Amygdala (tissue), 56 donors: ENCODE results near the gene TEX12.
A peak's percentile ranks its signal among the peaks of the same experiment; 100 is the strongest.
"Not testable (repeated sequence)": the region's sequence is repeated elsewhere in the genome, so short reads cannot be mapped to it uniquely, and the experiment has no call there.

Experiments
- DNase-seq, 56 donors: peaks; one replicate each; lab custom pipeline; 2025; lab: John Stamatoyannopoulos, UW

The TEX12 gene

DNA sequence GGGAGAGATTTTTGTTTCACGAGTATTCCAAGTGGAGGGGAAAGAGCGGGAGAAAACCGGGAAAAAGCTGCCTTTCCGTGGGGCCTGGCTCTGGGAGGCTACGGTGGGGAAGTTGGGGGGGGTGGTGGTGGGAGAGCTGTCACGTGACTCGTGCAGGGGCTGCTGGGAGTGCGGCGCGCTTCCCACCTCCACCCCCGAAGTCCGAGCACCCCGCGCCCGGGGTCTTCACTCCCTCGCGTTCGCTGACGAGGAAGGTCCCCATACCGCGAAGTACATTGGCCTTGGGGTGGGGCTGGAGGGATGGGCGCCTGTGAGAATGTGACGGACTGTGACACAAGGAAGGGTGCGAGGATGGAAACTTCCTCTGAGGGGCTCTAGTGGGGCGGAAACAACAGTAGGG is at the start of gene TEX12:
Gene TEX12, plus strand, starts transcription at position 228 of the 400 bp plus-strand sequence. CDS start 1,897 bp downstream, outside the sequence.
- no peak for DNase-seq

- no peak for DNase-seq
Observed at GRCh38 chr11:112118176-112118575, 49.0 kb upstream of the TEX12 start.

DNA sequence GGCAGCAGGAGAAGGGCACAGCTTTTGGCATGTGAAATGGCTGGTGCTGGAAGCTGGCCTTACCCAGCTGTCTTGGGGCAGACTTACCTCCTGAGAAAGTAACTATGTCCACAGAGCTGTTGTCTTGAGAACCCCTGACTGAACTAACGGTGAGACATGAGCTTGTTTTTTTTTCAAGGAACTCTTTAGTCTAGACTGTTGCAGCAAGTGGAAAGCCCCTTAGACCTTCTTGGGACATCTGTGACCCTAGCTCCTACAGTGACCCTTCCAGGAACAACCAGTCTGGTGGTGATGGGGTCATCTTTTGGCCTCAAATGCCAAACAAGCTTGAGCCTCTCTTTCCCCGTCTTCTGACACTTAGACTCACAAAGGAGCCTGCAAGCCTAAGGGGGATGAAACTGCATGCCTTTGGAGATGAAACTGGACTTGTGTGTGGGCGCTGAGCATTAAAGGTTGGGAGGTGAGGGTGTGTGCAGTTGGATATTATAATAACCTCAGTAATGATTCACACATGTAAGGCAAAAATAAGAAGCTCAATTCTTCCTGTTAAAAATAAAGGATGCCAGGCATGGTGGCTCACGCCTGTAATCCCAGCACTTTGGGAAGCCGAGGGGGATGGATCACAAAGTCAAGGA is 45.1 kb upstream of the TEX12 start:
- no peak for DNase-seq

DNA sequence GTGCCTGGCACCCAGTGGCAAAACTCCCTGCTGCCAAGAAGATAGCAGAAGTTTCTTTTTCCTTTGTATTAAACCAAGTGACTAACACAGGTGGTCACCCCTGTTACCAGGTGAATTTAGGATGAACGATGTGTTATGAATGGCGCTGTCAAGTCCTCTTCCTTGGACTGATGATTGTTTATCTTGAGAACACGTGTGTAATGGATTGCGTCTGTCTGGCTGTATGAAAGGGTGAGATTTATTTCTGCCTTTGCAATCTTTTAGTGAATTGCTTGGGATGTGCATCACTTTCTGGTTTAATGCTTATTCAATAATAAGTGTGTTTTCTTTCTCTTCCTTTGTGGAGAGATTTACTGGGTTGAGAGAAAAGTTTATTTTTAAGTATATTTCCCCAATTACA is 44.0 kb upstream of the TEX12 start:
- no peak for DNase-seq

DNA sequence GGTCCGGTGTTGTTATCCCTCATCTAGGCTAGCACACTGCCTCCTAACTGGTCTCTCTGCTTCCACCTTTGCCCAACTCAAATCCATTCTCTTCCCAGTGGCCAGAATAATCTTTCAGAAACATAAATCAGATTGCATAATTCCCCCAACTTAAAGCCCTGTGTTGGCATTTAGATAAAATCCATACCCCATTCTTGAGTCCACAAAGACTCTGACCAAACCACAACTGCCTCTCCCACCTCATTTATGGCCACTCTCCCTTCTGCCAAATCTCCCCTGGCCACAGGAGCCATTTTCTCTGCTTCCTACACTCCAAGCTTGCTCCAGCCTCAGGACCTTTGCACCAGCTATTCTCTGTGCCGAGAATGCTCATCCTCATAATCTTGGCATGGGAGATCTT is 40.1 kb upstream of the TEX12 start:
- no peak for DNase-seq

- DNase-seq: peak in 19 of 56 donors; percentile 1 to 49 (median 9)
Observed at GRCh38 chr11:112128483-112129121, 38.6 kb upstream of the TEX12 start.

- peak in 15 of 56 donors; percentile 2 to 57 (median 13) for DNase-seq
Observed at GRCh38 chr11:112129656-112130055, 37.5 kb upstream of the TEX12 start.

DNA sequence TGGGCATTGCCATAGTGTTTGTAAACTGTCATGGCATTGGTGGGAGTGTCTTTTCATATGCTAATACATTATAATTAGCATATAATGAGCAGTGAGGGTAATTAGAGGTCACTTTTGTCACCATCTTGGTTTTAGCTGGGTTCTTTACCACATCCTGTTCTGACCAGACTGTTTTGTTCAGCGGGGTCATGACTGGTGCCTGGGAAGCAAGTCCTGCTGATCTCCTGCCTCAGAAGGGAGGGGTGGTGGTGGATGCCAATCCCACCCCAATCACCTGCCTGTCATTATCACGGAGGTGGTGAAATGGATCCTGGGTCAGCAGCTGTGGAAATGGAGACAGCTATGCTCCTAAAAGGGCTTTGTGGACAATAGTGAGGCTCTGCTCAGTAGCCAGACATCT is 34.4 kb upstream of the TEX12 start:
- no peak for DNase-seq

GRCh38 chr11:112134473-112134872 is 32.7 kb upstream of the TEX12 start:
- no peak for DNase-seq

GRCh38 chr11:112143597-112143996 is 23.6 kb upstream of the TEX12 start:
- no peak for DNase-seq

- peak in 14 of 56 donors; percentile 3 to 56 (median 11) for DNase-seq
Observed at GRCh38 chr11:112150517-112150916, 16.7 kb upstream of the TEX12 start.

DNA sequence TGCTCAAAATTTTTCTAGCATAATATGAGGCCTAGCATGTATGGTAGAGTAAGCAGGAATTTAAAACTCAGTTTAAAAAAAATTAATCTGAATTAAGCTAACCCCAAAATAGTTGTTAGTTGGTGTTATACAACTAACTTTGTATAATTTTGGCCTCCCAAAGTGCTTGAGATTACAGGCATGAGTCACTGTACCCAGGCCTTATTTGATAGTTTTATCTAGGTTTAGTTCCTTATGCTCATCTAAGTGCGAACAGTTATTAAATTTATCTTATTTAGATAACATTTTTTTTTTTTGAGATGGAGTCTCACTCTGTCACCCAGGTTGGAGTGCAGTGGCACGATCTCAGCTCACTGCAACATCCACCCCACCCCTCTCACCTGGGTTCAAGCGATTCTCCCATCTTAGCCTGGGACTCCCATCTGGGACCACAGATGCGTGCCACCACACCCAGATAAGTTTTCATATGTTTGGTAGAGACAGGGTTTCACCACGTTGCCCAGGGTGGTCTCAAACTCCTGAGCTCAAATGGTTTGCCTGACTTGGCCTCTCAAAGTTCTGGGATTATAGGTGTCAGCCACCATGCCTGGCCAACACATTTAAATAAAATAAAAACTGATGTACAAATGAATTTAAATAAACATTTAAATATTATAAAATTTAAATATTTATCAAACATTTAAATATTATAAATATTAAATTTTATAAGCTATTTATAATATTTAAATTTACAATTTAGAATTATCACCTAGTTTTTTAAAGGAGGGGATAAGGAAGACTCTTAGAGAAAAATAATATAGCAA is 10.8 kb upstream of the TEX12 start:
- no peak for DNase-seq

DNA sequence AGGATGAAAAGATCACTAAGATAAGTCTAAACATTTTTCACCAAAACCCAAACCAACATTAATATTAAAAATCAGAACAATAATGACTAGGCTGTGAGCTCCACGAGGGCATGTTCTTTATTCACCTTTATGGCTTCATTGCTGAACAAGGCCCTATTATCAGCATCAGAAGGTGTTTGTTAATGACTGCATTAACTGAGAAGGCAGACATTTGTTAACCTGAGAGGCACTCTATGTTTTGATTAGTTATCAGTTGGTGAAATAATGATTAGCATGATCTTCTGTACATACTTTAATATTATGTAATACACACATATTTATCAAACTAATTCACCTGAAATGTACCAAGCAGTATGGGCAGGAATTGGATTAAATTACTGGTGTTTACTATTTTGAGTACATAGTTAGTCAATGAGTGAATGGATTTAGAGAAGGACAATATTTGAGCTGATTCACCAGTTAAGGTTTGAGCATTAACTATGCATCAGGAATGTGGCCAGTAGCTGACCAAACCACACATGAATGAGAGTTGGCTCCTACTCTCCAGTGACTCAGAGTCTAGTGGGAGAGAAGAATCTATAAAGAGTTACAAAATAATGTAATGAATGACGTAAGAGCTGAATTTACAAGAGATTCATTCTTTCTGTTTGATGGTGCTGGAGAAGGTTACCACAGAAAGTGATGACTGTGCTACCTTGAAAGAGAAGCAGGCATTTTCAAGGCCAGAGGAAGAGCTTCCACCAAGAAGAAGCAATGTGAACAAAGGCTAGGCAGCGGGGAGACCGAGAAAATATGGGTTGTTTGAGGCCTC is 10.0 kb upstream of the TEX12 start:
- DNase-seq: no peak

- DNase-seq: no peak
Observed at GRCh38 chr11:112159098-112160065, 7.8 kb upstream of the TEX12 start.

DNA sequence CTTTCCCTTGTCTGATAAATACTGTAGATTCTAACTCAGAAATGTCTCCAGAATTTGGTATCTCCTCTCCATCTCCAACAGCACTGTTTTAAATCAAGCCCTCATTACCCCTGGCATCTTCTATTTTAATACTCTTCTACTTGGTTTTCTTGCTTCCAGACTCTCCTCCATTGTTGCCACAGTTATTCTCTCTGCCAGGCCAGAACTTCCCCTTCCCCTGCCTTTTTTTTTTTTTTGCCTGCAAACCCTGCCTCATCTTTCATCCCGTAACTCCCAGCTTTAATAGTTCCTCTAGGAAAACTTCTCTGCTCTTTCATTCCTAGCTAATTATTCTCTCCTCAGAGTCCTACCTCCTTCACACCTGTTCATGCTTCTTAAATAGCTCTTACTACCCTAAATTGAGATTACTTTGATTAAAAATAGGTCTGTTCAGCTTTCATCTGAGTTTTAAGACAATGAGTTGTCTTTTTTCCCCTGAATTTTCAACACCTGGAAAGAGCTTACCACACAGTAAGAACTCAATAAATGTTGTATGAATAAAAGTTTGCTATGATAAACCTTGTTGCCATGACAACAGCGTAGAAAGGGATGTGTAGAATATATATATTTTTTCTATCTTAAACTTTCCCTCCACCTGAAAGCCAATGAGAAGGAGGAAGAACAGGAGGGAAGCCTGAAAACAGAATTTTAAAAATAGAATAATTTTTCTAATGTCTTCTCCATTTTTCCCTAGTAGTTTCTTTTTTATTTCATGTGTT is 6.9 kb upstream of the TEX12 start:
- no peak for DNase-seq

GRCh38 chr11:112161012-112161411 is 6.2 kb upstream of the TEX12 start:
- no peak for DNase-seq

DNA sequence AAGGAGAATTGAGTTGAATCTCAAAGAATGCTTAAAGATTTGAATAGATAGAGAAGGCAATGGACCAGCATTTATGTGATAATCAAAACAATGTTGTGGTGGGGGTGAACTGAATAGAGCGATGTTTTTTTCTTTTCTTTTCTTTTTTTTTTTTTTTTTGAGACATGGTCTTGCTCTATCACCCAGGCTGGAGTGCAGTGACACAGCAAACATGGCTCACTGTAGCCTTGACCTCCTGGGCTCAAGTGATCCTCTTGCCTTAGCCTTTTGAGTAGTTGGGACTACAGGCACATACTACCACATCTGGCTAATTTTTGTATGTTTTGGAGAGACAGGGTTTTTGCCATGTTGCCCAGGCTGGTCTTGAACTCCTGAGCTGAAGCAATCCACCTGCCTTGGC is 5.0 kb upstream of the TEX12 start:
- not testable (repeated sequence) for DNase-seq

- DNase-seq: no peak
Observed at GRCh38 chr11:112162761-112163546, 4.2 kb upstream of the TEX12 start.
